A549 (cell line): Measurements from ENCODE around the gene CFL1. TPM values are rescaled to one million over a fixed set of nuclear protein-coding genes. Genes with fewer than 3 reads are reported as not detected.

Experiments used
- ATAC-seq, 2 experiments: fragments of 200-7000 bp in 1 of 2; fragments of >200 bp in 1 of 2; cut with Nextera tagmentation in 1 of 2; cut with Tn5 transposase in 1 of 2; 3 replicates each; pipeline versions ENCODE4 v1.8.0 to v1.9.1; 2018 to 2020; ENCODE audit warnings: mild to moderate bottlenecking in 1 of 2, moderate library complexity in 1 of 2
- CTCF ChIA-PET: fragments of 300-600 bp; sonication (Branson Sonifier 250); formaldehyde crosslinking; extraction: SDS; loops from one replicate; lab custom pipeline; 2021; ENCODE audit warnings: antibody characterized with exemption, inconsistent platforms; lab: Yijun Ruan, JAX
- POLR2A ChIA-PET: fragments of 350-600 bp; formaldehyde crosslinking; extraction: SDS; loops from one replicate; lab custom pipeline; 2021; ENCODE audit warnings: antibody characterized with exemption, inconsistent platforms; lab: Yijun Ruan, JAX
- DNase-seq, 2 experiments: peaks; one replicate each; pipeline versions ENCODE4 v3.0.0 to v3.0.0-alpha.2; 2011 to 2016; ENCODE audit warnings: low read depth in 1 of 2, low spot score in 1 of 2
- FAIRE-seq: peaks from 2 replicates; lab custom pipeline; 2011; peaks lifted over from hg19 to GRCh38; lab: Jason Lieb, UNC
- H3K27ac ChIP-seq, 2 experiments: fragments of >200 bp; sonication (Bioruptor Twin); formaldehyde crosslinking; 3 replicates each; pipeline ENCODE4 v1.5.1; 2016 to 2017
- H3K4me1 ChIP-seq: fragments of >200 bp; sonication (Bioruptor Twin); formaldehyde crosslinking; 3 replicates; pipeline ENCODE4 v1.6.1; 2016
- H3K4me2 ChIP-seq: fragments of >200 bp; sonication (Bioruptor Twin); formaldehyde crosslinking; 3 replicates; pipeline ENCODE4 v1.6.1; 2016
- H3K4me3 ChIP-seq: fragments of >200 bp; sonication (Bioruptor Twin); formaldehyde crosslinking; 3 replicates; pipeline ENCODE4 v1.5.1; 2016
- H3K9me3 ChIP-seq: fragments of >200 bp; sonication (Bioruptor Twin); formaldehyde crosslinking; 3 replicates; pipeline ENCODE4 v1.6.1; 2016
- CTCF ChIP-seq: fragments of >200 bp; sonication (Bioruptor Twin); formaldehyde crosslinking; IDR thresholded peaks from 3 replicates; pipeline ENCODE4 v1.5.1; 2016
- ESRRA ChIP-seq: fragments of 150-350 bp; IDR thresholded peaks from 2 replicates; pipeline ENCODE4 v1.6.1; 2014; ENCODE audit warnings: mild to moderate bottlenecking, low read length, borderline replicate concordance
- FOSB ChIP-seq: fragments of 250-450 bp; sonication (Bioruptor Pico); IDR thresholded peaks from 2 replicates; pipeline ENCODE4 v1.5.0; 2020; ENCODE audit warnings: mild to moderate bottlenecking, moderate library complexity
- HDAC2 ChIP-seq: fragments of 200-600 bp; sonication (generic); IDR thresholded peaks from 2 replicates; pipeline ENCODE4 v1.6.1; 2016
- HMGXB4 ChIP-seq: fragments of 250-450 bp; sonication (Bioruptor Pico); IDR thresholded peaks from 2 replicates; pipeline ENCODE4 v1.5.0; 2021; ENCODE audit warnings: mild to moderate bottlenecking, moderate library complexity, borderline replicate concordance
- HOXA7 ChIP-seq: fragments of 250-450 bp; sonication (Bioruptor Pico); IDR thresholded peaks from 2 replicates; pipeline ENCODE4 v1.5.0; 2020; ENCODE audit warnings: mild to moderate bottlenecking, moderate library complexity
- JUN ChIP-seq, 2 experiments: fragments of >200 bp; sonication (Bioruptor Twin); formaldehyde crosslinking; IDR thresholded peaks; 2 replicates in 1 of 2; 3 replicates in 1 of 2; pipeline ENCODE4 v1.6.1; 2016 to 2017
- PHF8 ChIP-seq: fragments of 200-600 bp; sonication (generic); IDR thresholded peaks from 2 replicates; pipeline ENCODE4 v1.6.1; 2016; ENCODE audit warnings: low read depth, mild to moderate bottlenecking, antibody characterized with exemption, moderate library complexity, borderline replicate concordance
- RNF2 ChIP-seq: fragments of 200-600 bp; sonication (generic); IDR thresholded peaks from 2 replicates; pipeline ENCODE4 v1.6.1; 2016; ENCODE audit warnings: low read depth, mild to moderate bottlenecking, antibody characterized with exemption, moderate library complexity, borderline replicate concordance
- SMC3 ChIP-seq: fragments of >200 bp; sonication (Bioruptor Twin); formaldehyde crosslinking; IDR thresholded peaks from 3 replicates; pipeline ENCODE4 v1.6.1; 2018; ENCODE audit warnings: inconsistent platforms
- USF2 ChIP-seq: fragments of 450-650 bp; IDR thresholded peaks from 2 replicates; pipeline ENCODE4 v1.6.1; 2014; ENCODE audit warnings: antibody characterized with exemption
- ZNF302 ChIP-seq: fragments of 250-450 bp; sonication (Bioruptor Pico); IDR thresholded peaks from 2 replicates; pipeline ENCODE4 v1.9.0; 2021; ENCODE audit warnings: inconsistent platforms, mild to moderate bottlenecking, moderate library complexity
- ZSCAN20 ChIP-seq: fragments of 250-450 bp; sonication (Bioruptor Pico); IDR thresholded peaks from 2 replicates; pipeline ENCODE4 v1.8.0; 2022; ENCODE audit warnings: mild to moderate bottlenecking, moderate library complexity
- WGBS: methylation state at CpG from one replicate; pipeline ENCODE4 v1.1.6; 2017; ENCODE audit errors: missing lambda C conversion rate; 5-methylcytosine and 5-hydroxymethylcytosine counted together
- polyA plus RNA-seq, 4 experiments: library from polyadenylated mRNA; depleted of rRNA in 3 of 4; stranded (reverse); fragments of >200 nt; fragmentation: RNase III in 1 of 4; extraction: RNeasy Plus Mini Kit Qiagen cat#74134 plus additional on column Dnase treatment in 1 of 4; gene quantifications; 2 replicates in 3 of 4; 3 replicates in 1 of 4; pipeline ENCODE4 v1.2.3, GENCODE V29; 2011 to 2017
- TF ChIP-seq, protein P1 (sequence below): IDR thresholded peaks from 2 replicates; pipeline ENCODE4 v1.6.1; 2012

The CFL1 gene
- polyA plus RNA-seq, 2 of the 4 experiments (the other 2 are of a cell fraction): 1,591 to 1,780 TPM

- no peak overlapping the region for H3K4me3 ChIP-seq
- ATAC-seq: 0 out of 6 replicates have a peak, but pooled peaks of 1 of the 2 experiments have one; percentile 4
- no peak overlapping the region for H3K4me2 ChIP-seq
- ChIA-PET POLR2A (interaction anchor here (2.1 to 2.9 kb wide), 2 partner anchors 8 to 21 kb away, joined by 9 to 15 read pairs; partner anchors contain the start of genes FIBP and MUS81), CTCF (interaction anchor here (1.0 to 7.5 kb wide), 5 partner anchors 8 to 157 kb away, joined by 3 to 158 read pairs (median 12); partner anchors contain the start of genes CFL1, FIBP, KAT5 and MUS81)
- peaks cover 6% of the 10 kb centered on the region for H3K4me1 ChIP-seq
- no peaks in the 10 kb centered on the region for H3K9me3 ChIP-seq
- no peak for DNase-seq
- 84% methylated on average over 14 of the region's 19 CpGs for WGBS
- TF ChIP-seq, protein P1, sequence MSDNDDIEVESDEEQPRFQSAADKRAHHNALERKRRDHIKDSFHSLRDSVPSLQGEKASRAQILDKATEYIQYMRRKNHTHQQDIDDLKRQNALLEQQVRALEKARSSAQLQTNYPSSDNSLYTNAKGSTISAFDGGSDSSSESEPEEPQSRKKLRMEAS: no peak
- TF ChIP-seq JUN (IDR thresholded peaks at IDR 0.05): peak in 1 of 2 experiments; percentile 42; a peak in 2 of 5 replicates
- no peak for FAIRE-seq
- H3K27ac ChIP-seq: no peak overlapping the region
These were observed 10.2 kb upstream of the CFL1 start for GRCh38 chr11:65868076-65868667.

DNA sequence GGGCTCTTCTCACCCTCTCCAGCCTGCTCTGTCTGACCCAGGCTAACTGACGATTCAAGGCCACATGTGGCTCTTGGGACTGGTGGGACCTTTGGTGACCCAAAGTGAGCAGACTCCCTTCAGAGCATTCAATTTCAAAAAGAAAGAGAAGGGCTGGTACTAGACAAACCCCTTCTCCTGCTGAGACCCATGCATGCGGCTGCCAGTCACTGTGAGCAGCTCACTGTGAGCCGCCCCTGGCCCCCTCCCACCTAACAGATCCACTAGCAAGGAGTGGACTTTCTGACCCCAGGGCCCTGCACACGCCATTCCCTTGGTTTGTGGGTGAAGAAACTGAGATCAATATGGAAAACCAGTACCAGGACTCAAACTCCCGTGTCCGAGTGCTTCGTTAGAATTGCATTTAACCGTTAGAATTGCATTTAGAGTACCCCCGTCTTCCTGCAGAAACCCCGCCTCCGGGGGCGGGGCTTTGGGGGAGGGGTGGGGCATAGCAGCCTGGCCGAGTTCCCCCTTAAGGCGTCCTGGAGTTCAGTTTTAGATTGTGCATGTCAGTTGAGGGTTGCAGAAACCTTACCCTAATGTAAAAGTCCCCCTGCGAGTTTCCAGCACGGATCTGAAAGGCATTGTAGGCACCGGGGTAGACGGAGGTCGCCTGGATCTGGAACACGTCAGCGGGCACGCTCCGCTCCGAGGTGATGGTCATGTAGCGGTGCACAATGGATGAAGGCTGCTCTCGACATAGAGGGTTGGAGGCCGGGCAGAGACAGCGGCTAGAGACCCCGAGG is 9.5 kb upstream of the CFL1 start:
- ChIA-PET CTCF (interaction anchor here (0.9 to 7.5 kb wide), 9 partner anchors 7 to 156 kb away, joined by 3 to 158 read pairs (median 5); partner anchors contain the start of genes CCDC85B, CFL1, FIBP and KAT5), POLR2A (interaction anchor here (1.1 to 2.9 kb wide), 2 partner anchors 8 to 9 kb away, joined by 4 to 15 read pairs; partner anchors contain the start of genes CFL1 and MUS81)
- Histone ChIP-seq H3K4me1 (no peaks in the 10 kb centered on the region), H3K4me3 (no peak overlapping the region), H3K27ac (no peak overlapping the region), H3K9me3 (no peaks in the 10 kb centered on the region), H3K4me2 (no peak overlapping the region)
- no peak for DNase-seq
- TF ChIP-seq SMC3: no peak
- TF ChIP-seq RNF2: no peak
- no peak for TF ChIP-seq HDAC2
- 79% methylated on average over 29 of the region's 29 CpGs for WGBS
- FAIRE-seq: no peak
- ATAC-seq: no peak

- Histone ChIP-seq H3K4me2 (no peak overlapping the region), H3K4me3 (no peak overlapping the region), H3K9me3 (no peaks in the 10 kb centered on the region), H3K4me1 (peaks cover 7% of the 10 kb centered on the region), H3K27ac (no peak overlapping the region)
- CTCF ChIA-PET: interaction anchor here (0.9 to 5.9 kb wide), 8 partner anchors 6 to 155 kb away, joined by 3 to 78 read pairs (median 4); partner anchors contain the start of genes CCDC85B, CFL1, FIBP and KAT5
- TF ChIP-seq CTCF (no peak), USF2 (no peak), PHF8 (no peak), ZNF302 (CRISPR knock-in tag) (no peak), FOSB (CRISPR knock-in tag) (no peak), ESRRA (no peak), HDAC2 (no peak), HOXA7 (CRISPR knock-in tag) (no peak), HMGXB4 (CRISPR knock-in tag) (no peak), ZSCAN20 (CRISPR knock-in tag) (no peak)
- POLR2A ChIA-PET: interaction anchor here (1.1 kb wide), 1 partner anchor 8 kb away, joined by 4 read pairs; the partner anchor contains the start of gene CFL1
- WGBS: 96% methylated on average over 21 of the region's 21 CpGs
- ATAC-seq (no peak), DNase-seq (no peak), FAIRE-seq (no peak)
These were observed 8.7 kb upstream of the CFL1 start for GRCh38 chr11:65866509-65867283.
